HG03354 (cell line): ENCODE measurements around the gene CEND1.
"Not testable (repeated sequence)": the region's sequence is repeated elsewhere in the genome, so short reads cannot be mapped to it uniquely, and the experiment has no call there.

Experiments used
- ATAC-seq: cut with Tn5 transposase; IDR thresholded peaks from one replicate; pipeline ENCODE4 v1.9.1; 2021; ENCODE audit warnings: mild to moderate bottlenecking; ENCODE audit not compliant: unreplicated experiment, poor library complexity, severe bottlenecking

Gene CEND1

GRCh38 chr11:742571-743201, 47.2 kb downstream of the CEND1 start:
- ATAC-seq: no peak

GRCh38 chr11:742156-742546, 47.7 kb downstream of the CEND1 start:
- no peak for ATAC-seq

DNA sequence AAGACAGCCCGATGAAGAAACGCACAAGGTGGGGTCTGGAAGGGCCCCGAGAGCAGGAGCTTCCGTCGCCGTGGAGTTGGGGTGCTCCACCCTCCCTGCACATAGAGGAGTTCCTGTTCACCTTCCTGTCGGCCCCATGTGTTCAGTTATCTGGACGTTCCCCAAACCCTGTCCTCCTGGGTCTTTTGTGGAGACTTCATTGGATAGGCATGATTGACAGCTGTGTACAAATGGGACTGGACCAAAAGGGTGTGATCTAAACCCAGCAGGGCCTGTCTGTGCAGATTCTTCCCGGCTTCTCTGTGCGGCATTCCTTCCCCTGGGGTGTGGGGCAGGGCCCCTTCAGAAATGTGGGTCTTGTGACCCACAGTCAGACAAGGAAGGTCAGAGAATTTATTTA, 52.0 kb downstream of the CEND1 start:
- not testable (repeated sequence) for ATAC-seq

- ATAC-seq: no peak
Observed at GRCh38 chr11:737366-737765, 52.5 kb downstream of the CEND1 start.
